ENCODE results near the gene NARS2. TPM values are rescaled to one million over a fixed set of nuclear protein-coding genes. Genes with fewer than 3 reads are reported as not detected.

The NARS2 gene
- total and polyA plus RNA-seq, 7 donors = 12.8 to 22.3 (median 14.5) TPM

GRCh38 chr11:78594814-78595213, 20.1 kb upstream of the NARS2 start:
- 65 to 72% (median 70%) methylated on average over 3 of the region's 3 CpGs for WGBS, 3 donors
- Histone ChIP-seq H3K9me3 (no peaks in the 10 kb centered on the region), H3K27ac (no peak overlapping the region), H3K36me3 (ENCODE audit: insufficient read depth in 1 of 2, low read depth in 1 of 2) (no peaks in the 10 kb centered on the region), H3K4me3 (no peak overlapping the region), H3K4me1 (no peaks in the 10 kb centered on the region), H3K27me3 (ENCODE audit: insufficient read depth in 3 of 3, low read length in 2 of 3) (no peaks in the 10 kb centered on the region)
- ATAC-seq = no peak
- intact Hi-C loops (cut with DNase I) = no loop called here
- no peak for TF ChIP-seq CTCF (IDR thresholded peaks at IDR 0.05)
- no peak for DNase-seq

- intact Hi-C loops (cut with DNase I) = no loop called here
Observed at GRCh38 chr11:78588517-78588916, 13.9 kb upstream of the NARS2 start.

GRCh38 chr11:78587446-78587845, 12.8 kb upstream of the NARS2 start:
- no peaks in the 10 kb centered on the region for H3K27me3 ChIP-seq (ENCODE audit: insufficient read depth in 3 of 3, low read length in 2 of 3)
- no peak for DNase-seq
- H3K27ac ChIP-seq = no peak overlapping the region
- H3K4me3 ChIP-seq = no peak overlapping the region
- no peaks in the 10 kb centered on the region for H3K4me1 ChIP-seq
- ATAC-seq = no peak
- intact Hi-C loops (cut with DNase I) = no loop called here
- peaks cover 10% of the 10 kb centered on the region for H3K9me3 ChIP-seq
- TF ChIP-seq CTCF (IDR thresholded peaks at IDR 0.05) = no peak
- H3K36me3 ChIP-seq (ENCODE audit: insufficient read depth in 1 of 2, low read depth in 1 of 2) = no peaks in the 10 kb centered on the region
- WGBS, 3 donors = 67 to 82% (median 71%) methylated on average over 3 of the region's 3 CpGs

More at GRCh38 chr11:78588517-78588916, 13.9 kb upstream of the NARS2 start:
- peaks cover 10% of the 10 kb centered on the region for H3K9me3 ChIP-seq
- DNase-seq (no peak), ATAC-seq (no peak)
- no peaks in the 10 kb centered on the region for H3K36me3 ChIP-seq (ENCODE audit: insufficient read depth in 1 of 2, low read depth in 1 of 2)
- WGBS, 3 donors = 74 to 77% (median 75%) methylated on average over 3 of the region's 3 CpGs
- no peak for TF ChIP-seq CTCF (IDR thresholded peaks at IDR 0.05)
- no peaks in the 10 kb centered on the region for H3K4me1 ChIP-seq
- H3K27ac ChIP-seq = no peak overlapping the region
- no peak overlapping the region for H3K4me3 ChIP-seq
- no peaks in the 10 kb centered on the region for H3K27me3 ChIP-seq (ENCODE audit: insufficient read depth in 3 of 3, low read length in 2 of 3)

GRCh38 chr11:78586452-78587046, 11.9 kb upstream of the NARS2 start:
- peaks cover 10% of the 10 kb centered on the region for H3K9me3 ChIP-seq
- no peaks in the 10 kb centered on the region for H3K36me3 ChIP-seq (ENCODE audit: insufficient read depth in 1 of 2, low read depth in 1 of 2)
- H3K4me3 ChIP-seq = no peak overlapping the region
- 90 to 100% (median 93%) methylated on average over 1 of the region's 1 CpG for WGBS, 3 donors
- TF ChIP-seq CTCF (IDR thresholded peaks at IDR 0.05) = peak; percentile 33
- H3K27ac ChIP-seq = no peak overlapping the region
- no peaks in the 10 kb centered on the region for H3K27me3 ChIP-seq (ENCODE audit: insufficient read depth in 3 of 3, low read length in 2 of 3)
- ATAC-seq (no peak), DNase-seq (no peak)
- H3K4me1 ChIP-seq = no peaks in the 10 kb centered on the region
- intact Hi-C loops (cut with DNase I) = no loop called here

- intact Hi-C loops (cut with DNase I) = no loop called here
- Histone ChIP-seq H3K36me3 (ENCODE audit: insufficient read depth in 1 of 2, low read depth in 1 of 2) (no peaks in the 10 kb centered on the region), H3K27me3 (ENCODE audit: insufficient read depth in 3 of 3, low read length in 2 of 3) (no peaks in the 10 kb centered on the region), H3K4me1 (no peaks in the 10 kb centered on the region), H3K9me3 (peaks cover 10% of the 10 kb centered on the region), H3K4me3 (no peak overlapping the region), H3K27ac (no peak overlapping the region)
- ATAC-seq (no peak), DNase-seq (no peak)
- TF ChIP-seq CTCF (IDR thresholded peaks at IDR 0.05) = no peak
- WGBS, 3 donors = 89 to 91% (median 91%) methylated on average over 2 of the region's 2 CpGs
Observed at GRCh38 chr11:78583889-78584288, 9.2 kb upstream of the NARS2 start.
